Skin epidermis (tissue), 12 donors: ENCODE measurements around the gene RPRD1B.

Source experiments
- H3K27ac ChIP-seq, 21 experiments: fragments of 200-600 bp; sonication (generic) in 11 of 21; one replicate each; pipeline ENCODE4 v1.5.0; 2020; ENCODE audit warnings: mild to moderate bottlenecking in 3 of 21, inconsistent platforms in 2 of 21, moderate library complexity in 2 of 21
- H3K4me3 ChIP-seq, 7 experiments: fragments of 200-600 bp; sonication (generic) in 2 of 7; one replicate each; pipeline ENCODE4 v1.5.0; 2020; ENCODE audit warnings: inconsistent platforms in 2 of 7, mild to moderate bottlenecking in 2 of 7, moderate library complexity in 1 of 7

RPRD1B gene

GRCh38 chr20:38141204-38141888 is 107.8 kb downstream of the RPRD1B start:
- H3K4me3 ChIP-seq: no peak overlapping the region
- H3K27ac ChIP-seq: no peak overlapping the region
